ENCODE results near the gene ERN2. TPM values are rescaled to one million over a fixed set of nuclear protein-coding genes. Genes with fewer than 3 reads are reported as not detected.

ERN2 gene
- total RNA-seq, 1 donor from 2014 or later: not detected

DNA sequence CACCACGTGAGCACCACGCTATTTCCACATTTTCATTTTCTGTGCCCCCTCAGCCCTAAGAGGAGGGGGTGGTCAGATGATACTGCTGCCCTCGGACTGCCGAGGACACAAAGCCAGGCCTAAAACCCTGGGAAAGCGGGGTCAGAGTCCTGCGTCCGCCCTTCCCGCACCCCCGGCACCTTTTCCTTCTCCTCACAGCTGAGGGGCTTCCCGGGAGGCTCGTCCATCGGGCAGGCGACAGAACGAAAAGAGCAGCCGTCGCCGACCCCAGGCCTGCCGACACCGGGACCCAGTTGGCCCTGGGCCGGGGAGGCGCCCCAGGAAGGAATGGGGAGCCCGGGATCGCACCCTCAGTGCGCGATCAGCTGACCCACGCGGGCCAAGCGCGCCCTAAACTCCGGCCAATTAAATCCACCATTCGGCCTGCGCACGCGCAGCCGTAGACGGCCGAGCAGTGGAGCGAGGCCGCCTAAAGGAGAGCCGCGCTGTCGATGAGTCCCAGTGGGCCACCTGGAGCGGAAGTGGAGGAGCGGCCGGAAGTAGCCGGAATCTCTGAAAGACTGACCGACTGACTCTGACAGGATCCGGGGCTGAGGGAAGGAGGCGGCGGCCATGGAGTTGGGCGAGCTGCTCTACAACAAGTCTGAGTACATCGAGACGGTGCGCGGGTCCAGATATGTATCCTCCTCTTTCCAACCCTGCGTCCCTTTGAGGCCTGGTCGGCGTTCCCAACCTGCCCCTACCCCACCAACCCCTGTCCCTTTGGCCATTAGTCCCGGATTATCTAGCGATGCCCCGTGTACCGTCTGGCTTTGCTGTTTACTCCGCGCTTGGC is 71.9 kb downstream of the ERN2 start, which contains the start of the genes DCTN5 and PALB2:
Gene DCTN5 (plus strand): TSS at position 536 of the 835 bp plus-strand sequence. CDS start 77 bp downstream, at position 613.
Gene PALB2 (minus strand): TSS at position 380 of the 835 bp plus-strand sequence. CDS start 153 bp downstream, at position 227.
- peak; percentile 82 for DNase-seq (ENCODE audit: low read depth, low spot score)

- DNase-seq (ENCODE audit: low read depth, low spot score): no peak
These were observed 72.4 kb downstream of the ERN2 start for GRCh38 chr16:23640615-23640930.

Other genes with a start within 250 kb of the ERN2 start
- 27.6 and 31.0 TPM in 2 replicates for gene GGA2, start 202.7 kb downstream of the ERN2 start, total RNA-seq
- gene EARS2, start 155.9 kb downstream of the ERN2 start, total RNA-seq: 24.5 and 28.8 TPM in 2 replicates
- 60.1 and 93.2 TPM in 2 replicates for gene UBFD1, start 155.5 kb downstream of the ERN2 start, total RNA-seq
- 146 and 159 TPM in 2 replicates for gene NDUFAB1, start 116.9 kb downstream of the ERN2 start, total RNA-seq
- 9.2 and 9.4 TPM in 2 replicates for gene PALB2, start 71.9 kb downstream of the ERN2 start, total RNA-seq
- 59.9 and 90.1 TPM in 2 replicates for gene DCTN5, start 71.8 kb downstream of the ERN2 start, total RNA-seq
- 22.4 and 47.7 TPM in 2 replicates for gene PLK1, start 34.3 kb downstream of the ERN2 start, total RNA-seq
- gene CHP2, start 41.8 kb upstream of the ERN2 start, total RNA-seq: not detected in 2 replicates
- gene PRKCB, start 122.8 kb upstream of the ERN2 start, total RNA-seq: not detected in 2 replicates

All from pulmonary artery endothelial cell (primary cell).